Measurements from ENCODE around the gene ANO2. TPM values are rescaled to one million over a fixed set of nuclear protein-coding genes. Genes with fewer than 3 reads are reported as not detected.

ANO2 gene
- total RNA-seq, 1 experiment from 2014 or later: not detected

GRCh38 chr12:5746917-5747316 is 198.1 kb downstream of the ANO2 start:
- Histone ChIP-seq H3K9me3 (no peaks in the 10 kb centered on the region), H3K27me3 (no peaks in the 10 kb centered on the region), H3K36me3 (no peaks in the 10 kb centered on the region), H3K4me3 (no peak overlapping the region)
- no peak for DNase-seq

GRCh38 chr12:5746036-5746908 is 198.8 kb downstream of the ANO2 start:
- no peak for DNase-seq
- H3K36me3 ChIP-seq: no peaks in the 10 kb centered on the region
- no peak overlapping the region for H3K4me3 ChIP-seq
- H3K27me3 ChIP-seq: no peaks in the 10 kb centered on the region
- no peaks in the 10 kb centered on the region for H3K9me3 ChIP-seq

- Histone ChIP-seq H3K27me3 (no peaks in the 10 kb centered on the region), H3K9me3 (no peaks in the 10 kb centered on the region), H3K4me3 (no peak overlapping the region), H3K36me3 (no peaks in the 10 kb centered on the region)
- peak; percentile 56 for DNase-seq
Measured at GRCh38 chr12:5745251-5745888, 199.7 kb downstream of the ANO2 start.

GRCh38 chr12:5742258-5742657 is 202.8 kb downstream of the ANO2 start:
- DNase-seq: no peak
- H3K36me3 ChIP-seq: no peaks in the 10 kb centered on the region
- no peaks in the 10 kb centered on the region for H3K9me3 ChIP-seq
- no peak overlapping the region for H3K4me3 ChIP-seq
- no peaks in the 10 kb centered on the region for H3K27me3 ChIP-seq

GRCh38 chr12:5739917-5740316 is 205.1 kb downstream of the ANO2 start:
- Histone ChIP-seq H3K27me3 (no peaks in the 10 kb centered on the region), H3K4me3 (no peak overlapping the region)
- DNase-seq: no peak

GRCh38 chr12:5737778-5738177 is 207.3 kb downstream of the ANO2 start:
- no peaks in the 10 kb centered on the region for H3K9me3 ChIP-seq
- H3K36me3 ChIP-seq: no peaks in the 10 kb centered on the region
- no peak for DNase-seq
- no peak overlapping the region for H3K4me3 ChIP-seq
- no peaks in the 10 kb centered on the region for H3K27me3 ChIP-seq

More at GRCh38 chr12:5739917-5740316, 205.1 kb downstream of the ANO2 start:
- Histone ChIP-seq H3K36me3 (no peaks in the 10 kb centered on the region), H3K9me3 (no peaks in the 10 kb centered on the region)

GRCh38 chr12:5736527-5736926 is 208.5 kb downstream of the ANO2 start:
- no peaks in the 10 kb centered on the region for H3K27me3 ChIP-seq
- H3K9me3 ChIP-seq: no peaks in the 10 kb centered on the region
- DNase-seq: no peak
- H3K36me3 ChIP-seq: no peaks in the 10 kb centered on the region
- no peak overlapping the region for H3K4me3 ChIP-seq

GRCh38 chr12:5736016-5736415 is 209.0 kb downstream of the ANO2 start:
- DNase-seq: no peak
- Histone ChIP-seq H3K27me3 (no peaks in the 10 kb centered on the region), H3K4me3 (no peak overlapping the region), H3K36me3 (no peaks in the 10 kb centered on the region), H3K9me3 (no peaks in the 10 kb centered on the region)

GRCh38 chr12:5733916-5734315 is 211.1 kb downstream of the ANO2 start:
- no peak for DNase-seq
- Histone ChIP-seq H3K9me3 (no peaks in the 10 kb centered on the region), H3K36me3 (no peaks in the 10 kb centered on the region), H3K27me3 (no peaks in the 10 kb centered on the region), H3K4me3 (no peak overlapping the region)

- H3K36me3 ChIP-seq: no peaks in the 10 kb centered on the region
- no peak overlapping the region for H3K4me3 ChIP-seq
- H3K27me3 ChIP-seq: no peaks in the 10 kb centered on the region
- DNase-seq: peak; percentile 29
- no peaks in the 10 kb centered on the region for H3K9me3 ChIP-seq
Measured at GRCh38 chr12:5733136-5733755, 211.8 kb downstream of the ANO2 start.

GRCh38 chr12:5730962-5731361 is 214.1 kb downstream of the ANO2 start:
- Histone ChIP-seq H3K27me3 (no peaks in the 10 kb centered on the region), H3K36me3 (no peaks in the 10 kb centered on the region), H3K4me3 (no peak overlapping the region), H3K9me3 (no peaks in the 10 kb centered on the region)
- DNase-seq: no peak

GRCh38 chr12:5723711-5724252 is 221.3 kb downstream of the ANO2 start:
- H3K4me3 ChIP-seq: no peak overlapping the region
- no peak for DNase-seq
- H3K9me3 ChIP-seq: no peaks in the 10 kb centered on the region
- no peaks in the 10 kb centered on the region for H3K27me3 ChIP-seq
- no peaks in the 10 kb centered on the region for H3K36me3 ChIP-seq

GRCh38 chr12:5723071-5723470 is 222.0 kb downstream of the ANO2 start:
- Histone ChIP-seq H3K36me3 (no peaks in the 10 kb centered on the region), H3K4me3 (no peak overlapping the region), H3K9me3 (no peaks in the 10 kb centered on the region), H3K27me3 (no peaks in the 10 kb centered on the region)
- DNase-seq: no peak

GRCh38 chr12:5720381-5721005 is 224.6 kb downstream of the ANO2 start:
- no peak overlapping the region for H3K4me3 ChIP-seq
- H3K36me3 ChIP-seq: no peaks in the 10 kb centered on the region
- H3K27me3 ChIP-seq: no peaks in the 10 kb centered on the region
- no peak for DNase-seq
- H3K9me3 ChIP-seq: no peaks in the 10 kb centered on the region

- DNase-seq: peak; percentile 17
- Histone ChIP-seq H3K36me3 (no peaks in the 10 kb centered on the region), H3K27me3 (no peaks in the 10 kb centered on the region), H3K4me3 (no peak overlapping the region), H3K9me3 (no peaks in the 10 kb centered on the region)
Measured at GRCh38 chr12:5718680-5719079, 226.4 kb downstream of the ANO2 start.

GRCh38 chr12:5718073-5718472 is 227.0 kb downstream of the ANO2 start:
- Histone ChIP-seq H3K4me3 (no peak overlapping the region), H3K36me3 (no peaks in the 10 kb centered on the region), H3K9me3 (no peaks in the 10 kb centered on the region), H3K27me3 (no peaks in the 10 kb centered on the region)
- no peak for DNase-seq

GRCh38 chr12:5716976-5717375 is 228.1 kb downstream of the ANO2 start:
- no peak for DNase-seq
- Histone ChIP-seq H3K27me3 (no peaks in the 10 kb centered on the region), H3K36me3 (no peaks in the 10 kb centered on the region), H3K4me3 (no peak overlapping the region), H3K9me3 (no peaks in the 10 kb centered on the region)
